Effector memory CD4-positive, alpha-beta T cell (primary cell): ENCODE data around the gene HSD17B1.
"Not testable (repeated sequence)": the region's sequence is repeated elsewhere in the genome, so short reads cannot be mapped to it uniquely, and the experiment has no call there.

ENCODE experiments used
- DNase-seq, 3 donors: peaks; one replicate each; pipeline ENCODE4 v3.0.0-alpha.2; 2020
- H3K27ac ChIP-seq: 2 replicates; pipeline ENCODE4 v1.7.0; 2013; ENCODE audit warnings: mild to moderate bottlenecking, low read length, moderate library complexity; ENCODE audit not compliant: insufficient read depth, poor library complexity, severe bottlenecking
- H3K27me3 ChIP-seq: replicated peaks from 2 replicates; pipeline ENCODE4 v1.7.0; 2013; ENCODE audit warnings: mild to moderate bottlenecking, low read length; ENCODE audit not compliant: insufficient read depth, control insufficient read depth, poor library complexity, severe bottlenecking
- H3K36me3 ChIP-seq: 2 replicates; pipeline ENCODE4 v1.7.0; 2013; ENCODE audit warnings: mild to moderate bottlenecking, low read length, moderate library complexity; ENCODE audit not compliant: control insufficient read depth, insufficient read depth
- H3K4me1 ChIP-seq: 2 replicates; pipeline ENCODE4 v1.7.0; 2013; ENCODE audit warnings: low read length, mild to moderate bottlenecking; ENCODE audit not compliant: control insufficient read depth, insufficient read depth, poor library complexity, severe bottlenecking
- H3K4me3 ChIP-seq: 2 replicates; pipeline ENCODE4 v1.7.0; 2013; ENCODE audit warnings: low read length, low read depth, mild to moderate bottlenecking; ENCODE audit not compliant: insufficient read depth, poor library complexity, severe bottlenecking
- H3K9me3 ChIP-seq: 2 replicates; pipeline ENCODE4 v1.7.0; 2013; ENCODE audit warnings: mild to moderate bottlenecking, low read length, moderate library complexity; ENCODE audit not compliant: control insufficient read depth
- total RNA-seq, 3 donors: gene quantifications; one replicate each; lab custom pipeline; 2026; lab: John Stamatoyannopoulos, UW

Gene HSD17B1
- 0.77 to 0.96 (median 0.86) reads per million in 3 donors for total RNA-seq

GRCh38 chr17:42552736-42553135, at the start of gene HSD17B1:
TSS of gene HSD17B1 (plus strand) at chr17:42552923. CDS start at chr17:42552934, 11 bp downstream.
- H3K27ac ChIP-seq, DNase-seq, H3K36me3 ChIP-seq, H3K4me3 ChIP-seq, H3K27me3 ChIP-seq, H3K9me3 ChIP-seq: not testable (repeated sequence)
- peaks cover 26% of the 10 kb centered on the region for H3K4me1 ChIP-seq

- DNase-seq, result no peak
- Histone ChIP-seq H3K27ac (no peak overlapping the region), H3K9me3 (no peaks in the 10 kb centered on the region), H3K36me3 (peaks cover 11% of the 10 kb centered on the region), H3K4me1 (no peaks in the 10 kb centered on the region), H3K27me3 (no peaks in the 10 kb centered on the region), H3K4me3 (no peak overlapping the region)
Measured at GRCh38 chr17:42502926-42503325, 49.8 kb upstream of the HSD17B1 start.

- DNase-seq, result no peak
- no peak overlapping the region for H3K4me3 ChIP-seq
- H3K9me3 ChIP-seq, result no peaks in the 10 kb centered on the region
- H3K27me3 ChIP-seq, result no peaks in the 10 kb centered on the region
- peaks cover 3% of the 10 kb centered on the region for H3K36me3 ChIP-seq
- no peaks in the 10 kb centered on the region for H3K4me1 ChIP-seq
- H3K27ac ChIP-seq, result no peak overlapping the region
Measured at GRCh38 chr17:42507671-42508070, 45.1 kb upstream of the HSD17B1 start.

- Histone ChIP-seq H3K9me3 (no peaks in the 10 kb centered on the region), H3K27ac (no peak overlapping the region), H3K4me3 (no peak overlapping the region), H3K36me3 (peaks cover under 1% of the 10 kb centered on the region), H3K4me1 (no peaks in the 10 kb centered on the region), H3K27me3 (no peaks in the 10 kb centered on the region)
- DNase-seq, result no peak
Measured at GRCh38 chr17:42508426-42509165, 44.1 kb upstream of the HSD17B1 start.

GRCh38 chr17:42509409-42509808, 43.3 kb upstream of the HSD17B1 start:
- no peaks in the 10 kb centered on the region for H3K9me3 ChIP-seq
- no peak for DNase-seq

GRCh38 chr17:42509841-42510240, 42.9 kb upstream of the HSD17B1 start:
- no peaks in the 10 kb centered on the region for H3K4me1 ChIP-seq
- H3K36me3 ChIP-seq, result peaks cover 6% of the 10 kb centered on the region
- H3K9me3 ChIP-seq, result no peaks in the 10 kb centered on the region
- no peaks in the 10 kb centered on the region for H3K27me3 ChIP-seq
- H3K27ac ChIP-seq, result no peak overlapping the region
- DNase-seq, result no peak
- no peak overlapping the region for H3K4me3 ChIP-seq

More at GRCh38 chr17:42509409-42509808, 43.3 kb upstream of the HSD17B1 start:
- H3K4me1 ChIP-seq, result no peaks in the 10 kb centered on the region
- no peak overlapping the region for H3K27ac ChIP-seq
- H3K36me3 ChIP-seq, result peaks cover 6% of the 10 kb centered on the region
- H3K27me3 ChIP-seq, result no peaks in the 10 kb centered on the region
- no peak overlapping the region for H3K4me3 ChIP-seq

- Histone ChIP-seq H3K4me3 (no peak overlapping the region), H3K9me3 (no peaks in the 10 kb centered on the region), H3K36me3 (peaks cover 6% of the 10 kb centered on the region), H3K27me3 (no peaks in the 10 kb centered on the region), H3K27ac (no peak overlapping the region), H3K4me1 (no peaks in the 10 kb centered on the region)
- DNase-seq, result no peak
Measured at GRCh38 chr17:42512246-42512645, 40.5 kb upstream of the HSD17B1 start.

GRCh38 chr17:42512733-42513251, 39.9 kb upstream of the HSD17B1 start:
- Histone ChIP-seq H3K27me3 (no peaks in the 10 kb centered on the region), H3K4me3 (no peak overlapping the region), H3K9me3 (no peaks in the 10 kb centered on the region), H3K27ac (no peak overlapping the region), H3K4me1 (no peaks in the 10 kb centered on the region), H3K36me3 (peaks cover 6% of the 10 kb centered on the region)
- no peak for DNase-seq

- no peak overlapping the region for H3K27ac ChIP-seq
- no peaks in the 10 kb centered on the region for H3K9me3 ChIP-seq
- H3K4me3 ChIP-seq, result no peak overlapping the region
- no peaks in the 10 kb centered on the region for H3K27me3 ChIP-seq
- DNase-seq, result no peak
- H3K36me3 ChIP-seq, result peaks cover 6% of the 10 kb centered on the region
- H3K4me1 ChIP-seq, result no peaks in the 10 kb centered on the region
Measured at GRCh38 chr17:42513686-42514085, 39.0 kb upstream of the HSD17B1 start.

- Histone ChIP-seq H3K4me1 (no peaks in the 10 kb centered on the region), H3K27me3 (no peaks in the 10 kb centered on the region), H3K9me3 (no peaks in the 10 kb centered on the region), H3K4me3 (no peak overlapping the region), H3K27ac (no peak overlapping the region), H3K36me3 (peaks cover 6% of the 10 kb centered on the region)
- no peak for DNase-seq
Measured at GRCh38 chr17:42514279-42514678, 38.4 kb upstream of the HSD17B1 start.
